GM19099 (cell line): ENCODE results near the gene ZNF236.

Experiments used
- POLR2A ChIP-seq: IDR thresholded peaks from 3 replicates; pipeline ENCODE4 v1.6.1; 2011; ENCODE audit warnings: low read depth; ENCODE audit not compliant: insufficient read length; ENCODE audit errors: extremely low read depth

ZNF236 gene

GRCh38 chr18:76936877-76937276 lies 114.5 kb downstream of the ZNF236 start:
- TF ChIP-seq POLR2A, result no peak

GRCh38 chr18:76937597-76937996 lies 115.2 kb downstream of the ZNF236 start:
- TF ChIP-seq POLR2A, result no peak

GRCh38 chr18:76938619-76939018 lies 116.3 kb downstream of the ZNF236 start:
- TF ChIP-seq POLR2A, result no peak

- no peak for TF ChIP-seq POLR2A
These were observed 118.9 kb downstream of the ZNF236 start for GRCh38 chr18:76941284-76941683.

- no peak for TF ChIP-seq POLR2A
These were observed 121.4 kb downstream of the ZNF236 start for GRCh38 chr18:76943542-76944339.

GRCh38 chr18:76948345-76948744 lies 126.0 kb downstream of the ZNF236 start:
- no peak for TF ChIP-seq POLR2A

GRCh38 chr18:76951456-76952247 lies 129.3 kb downstream of the ZNF236 start:
- no peak for TF ChIP-seq POLR2A

- no peak for TF ChIP-seq POLR2A
These were observed 130.4 kb downstream of the ZNF236 start for GRCh38 chr18:76952747-76953146.

GRCh38 chr18:76953156-76953555 lies 130.8 kb downstream of the ZNF236 start:
- no peak for TF ChIP-seq POLR2A

GRCh38 chr18:76953583-76954233 lies 131.4 kb downstream of the ZNF236 start:
- no peak for TF ChIP-seq POLR2A

GRCh38 chr18:76955524-76956170 lies 133.3 kb downstream of the ZNF236 start:
- no peak for TF ChIP-seq POLR2A

GRCh38 chr18:76956648-76957047 lies 134.3 kb downstream of the ZNF236 start:
- no peak for TF ChIP-seq POLR2A

- TF ChIP-seq POLR2A, result no peak
These were observed 135.3 kb downstream of the ZNF236 start for GRCh38 chr18:76957384-76958355.
